SKM-1 (cell line): ENCODE results near the gene FARS2.
"Not testable (repeated sequence)": the region's sequence is repeated elsewhere in the genome, so short reads cannot be mapped to it uniquely, and the experiment has no call there.

Source experiments
- DNase-seq: peaks from one replicate; lab custom pipeline; 2025; ENCODE audit not compliant: unreplicated experiment; lab: John Stamatoyannopoulos, UW

Gene FARS2

GRCh38 chr6:5772408-5773120 is 511.3 kb downstream of the FARS2 start:
- DNase-seq = no peak

- no peak for DNase-seq
Measured at GRCh38 chr6:5776104-5776503, 514.8 kb downstream of the FARS2 start.

GRCh38 chr6:5776706-5777390 is 515.5 kb downstream of the FARS2 start:
- no peak for DNase-seq

- no peak for DNase-seq
Measured at GRCh38 chr6:5778317-5778857, 517.1 kb downstream of the FARS2 start.

- DNase-seq = no peak
Measured at GRCh38 chr6:5778906-5779305, 517.6 kb downstream of the FARS2 start.

- DNase-seq = no peak
Measured at GRCh38 chr6:5781019-5781418, 519.7 kb downstream of the FARS2 start.

GRCh38 chr6:5781966-5782556 is 520.7 kb downstream of the FARS2 start:
- no peak for DNase-seq

- no peak for DNase-seq
Measured at GRCh38 chr6:5782783-5783547, 521.7 kb downstream of the FARS2 start.

- no peak for DNase-seq
Measured at GRCh38 chr6:5783584-5784089, 522.3 kb downstream of the FARS2 start.

GRCh38 chr6:5785249-5785648 is 523.9 kb downstream of the FARS2 start:
- DNase-seq = no peak

GRCh38 chr6:5786321-5786968 is 525.1 kb downstream of the FARS2 start:
- no peak for DNase-seq

GRCh38 chr6:5786969-5787720 is 525.8 kb downstream of the FARS2 start:
- no peak for DNase-seq

GRCh38 chr6:5789426-5789825 is 528.1 kb downstream of the FARS2 start:
- not testable (repeated sequence) for DNase-seq

GRCh38 chr6:5796555-5796954 is 535.2 kb downstream of the FARS2 start:
- not testable (repeated sequence) for DNase-seq

GRCh38 chr6:5806406-5806805 is 545.1 kb downstream of the FARS2 start:
- not testable (repeated sequence) for DNase-seq

GRCh38 chr6:5809450-5809849 is 548.1 kb downstream of the FARS2 start:
- no peak for DNase-seq

GRCh38 chr6:5811997-5812396 is 550.7 kb downstream of the FARS2 start:
- no peak for DNase-seq

GRCh38 chr6:5813625-5814027 is 552.3 kb downstream of the FARS2 start:
- no peak for DNase-seq

GRCh38 chr6:5814116-5814515 is 552.8 kb downstream of the FARS2 start:
- no peak for DNase-seq

GRCh38 chr6:5814901-5815300 is 553.6 kb downstream of the FARS2 start:
- DNase-seq = no peak
